Omental fat pad (tissue), 4 donors: Measurements from ENCODE around the gene PCBP3. TPM values are rescaled to one million over a fixed set of nuclear protein-coding genes. Genes with fewer than 3 reads are reported as not detected.

Experiments
- ATAC-seq: fragments of 150-250 bp; one replicate; pipeline ENCODE4 v1.9.1; 2016; ENCODE audit warnings: mild to moderate bottlenecking, moderate library complexity; ENCODE audit not compliant: low FRiP score
- DNase-seq: peaks from one replicate; pipeline ENCODE4 v3.0.0-alpha.2; 2019; ENCODE audit warnings: low spot score
- CTCF ChIP-seq, 3 donors: fragments of 450-650 bp; IDR thresholded peaks; one replicate each; pipeline ENCODE4 v1.5.1; 2016 to 2017; ENCODE audit warnings: antibody characterized with exemption in 3 of 3, mild to moderate bottlenecking in 3 of 3, moderate library complexity in 2 of 3
- total RNA-seq, 4 donors: library from RNA; depleted of rRNA; stranded (reverse); fragments of >200 nt; gene quantifications; one replicate each; pipeline ENCODE4 v1.1.0, GENCODE V29; 2016

Gene PCBP3
- total RNA-seq, 4 donors from 2014 or later, result 1.1 to 26.8 (median 14.8) TPM

- ATAC-seq (no peak), DNase-seq (no peak)
- no peak for TF ChIP-seq CTCF (IDR thresholded peaks at IDR 0.05)
Measured at GRCh38 chr21:45897191-45898027, 253.9 kb downstream of the PCBP3 start.

GRCh38 chr21:45898028-45898350 is 254.5 kb downstream of the PCBP3 start:
- DNase-seq (no peak), ATAC-seq (no peak)
- TF ChIP-seq CTCF (IDR thresholded peaks at IDR 0.05), result no peak

GRCh38 chr21:45898781-45899180 is 255.3 kb downstream of the PCBP3 start:
- ATAC-seq (no peak), DNase-seq (no peak)
- no peak for TF ChIP-seq CTCF (IDR thresholded peaks at IDR 0.05)

- no peak for DNase-seq
- no peak for TF ChIP-seq CTCF (IDR thresholded peaks at IDR 0.05)
- ATAC-seq, result no peak
Measured at GRCh38 chr21:45899317-45900033, 255.9 kb downstream of the PCBP3 start.

GRCh38 chr21:45900034-45900868 is 256.7 kb downstream of the PCBP3 start:
- DNase-seq, result no peak
- no peak for ATAC-seq

More at GRCh38 chr21:45900034-45900868, 256.7 kb downstream of the PCBP3 start:
- no peak for TF ChIP-seq CTCF (IDR thresholded peaks at IDR 0.05)
